Measurements from ENCODE around the gene EEF1B2.
"Not testable (repeated sequence)": the region's sequence is repeated elsewhere in the genome, so short reads cannot be mapped to it uniquely, and the experiment has no call there.

EEF1B2 gene

GRCh38 chr2:206159346-206160124 lies at the start of gene EEF1B2, which contains the start of gene NDUFS1:
EEF1B2 (plus strand) TSS chr2:206159895; CDS start chr2:206159980, 85 bp downstream.
NDUFS1 (minus strand) TSS chr2:206159444; CDS start chr2:206153678, 5,766 bp downstream.
- peak; percentile 65 to 99 (median 96) for DNase-seq

GRCh38 chr2:206112108-206112507 lies 47.6 kb upstream of the EEF1B2 start:
- DNase-seq: no peak

DNA sequence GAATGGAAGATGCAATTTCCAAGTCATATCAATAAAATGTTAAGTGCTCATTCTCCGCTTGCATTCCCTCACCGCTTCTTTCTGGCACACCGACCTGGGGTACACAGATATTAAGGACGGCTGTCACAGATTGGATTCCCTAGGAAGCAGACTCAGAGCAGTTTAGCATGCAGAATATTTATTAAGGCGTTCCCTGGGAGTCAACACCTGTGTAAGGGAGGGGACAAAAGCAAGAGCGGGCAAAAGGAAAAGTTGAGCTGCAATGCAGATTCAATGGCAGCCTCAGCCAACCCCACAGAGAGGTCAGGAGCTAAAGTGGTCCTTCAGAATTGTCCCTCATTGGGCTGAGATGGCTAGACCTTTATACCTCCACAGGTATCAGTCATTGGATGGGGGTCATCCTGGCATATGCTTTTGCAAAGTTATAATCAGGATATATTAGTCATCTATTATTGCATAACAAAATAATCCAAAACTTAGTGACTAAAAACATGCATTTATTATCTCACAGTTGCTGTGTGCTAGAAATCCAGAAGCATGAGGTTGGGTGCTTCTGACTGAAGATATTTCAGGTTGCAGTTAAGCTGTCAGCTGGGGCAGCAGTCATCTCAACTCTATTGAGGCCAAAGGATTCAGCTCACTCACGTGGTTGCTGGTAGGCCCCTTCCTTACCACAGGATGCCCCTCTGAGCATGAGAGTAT lies 46.7 kb upstream of the EEF1B2 start:
- no peak for DNase-seq

- no peak for DNase-seq
These were observed 44.6 kb upstream of the EEF1B2 start for GRCh38 chr2:206115026-206115578.

- DNase-seq: no peak
These were observed 43.4 kb upstream of the EEF1B2 start for GRCh38 chr2:206116278-206116677.

- DNase-seq: not testable (repeated sequence)
These were observed 37.1 kb upstream of the EEF1B2 start for GRCh38 chr2:206122569-206122968.

- DNase-seq: no peak
These were observed 33.8 kb upstream of the EEF1B2 start for GRCh38 chr2:206125901-206126300.

- no peak for DNase-seq
These were observed 32.0 kb upstream of the EEF1B2 start for GRCh38 chr2:206127656-206128055.

GRCh38 chr2:206143451-206143850 lies 16.2 kb upstream of the EEF1B2 start:
- peak in 1 of 51 donors; percentile 18 for DNase-seq

GRCh38 chr2:206144383-206144782 lies 15.3 kb upstream of the EEF1B2 start:
- DNase-seq: no peak

DNA sequence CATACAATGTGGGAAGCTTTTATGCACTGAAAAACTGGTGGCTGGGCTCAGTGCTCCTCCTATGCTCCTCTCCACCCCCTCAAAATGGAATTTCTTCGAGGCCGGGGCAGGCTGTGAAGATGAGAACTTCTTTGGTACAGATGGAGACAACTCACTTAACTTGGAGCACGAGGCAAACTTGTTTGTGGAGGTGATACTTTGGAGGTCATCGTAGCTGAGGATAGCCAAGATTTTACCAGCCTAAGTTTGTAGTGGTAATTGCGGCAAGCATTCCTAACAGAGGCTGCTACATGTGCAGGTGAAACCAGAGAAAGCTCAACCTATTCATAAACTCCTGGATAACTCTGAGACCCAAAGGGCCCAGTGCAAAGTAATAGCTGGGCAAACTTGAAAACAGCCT lies 14.0 kb upstream of the EEF1B2 start:
- no peak for DNase-seq

DNA sequence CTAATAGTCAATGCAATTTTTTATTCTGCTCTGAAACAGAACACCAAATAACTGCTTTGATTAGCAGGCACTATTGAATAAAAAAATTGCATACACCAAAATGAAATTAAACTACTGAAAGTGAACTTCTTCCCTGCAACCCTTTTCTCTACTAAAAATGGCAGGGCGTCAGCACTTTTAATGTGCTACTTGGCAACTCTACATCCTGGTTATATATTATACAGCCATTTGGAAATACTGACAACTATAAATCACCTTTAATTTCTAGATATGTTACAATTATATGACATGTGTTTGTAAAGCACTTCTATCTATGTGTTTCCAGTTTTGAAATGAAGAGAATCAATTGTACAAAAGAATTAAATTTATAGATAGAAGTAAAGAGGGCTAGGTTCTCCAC lies 10.4 kb upstream of the EEF1B2 start:
- DNase-seq: no peak

GRCh38 chr2:206150168-206150567 lies 9.5 kb upstream of the EEF1B2 start:
- no peak for DNase-seq

DNA sequence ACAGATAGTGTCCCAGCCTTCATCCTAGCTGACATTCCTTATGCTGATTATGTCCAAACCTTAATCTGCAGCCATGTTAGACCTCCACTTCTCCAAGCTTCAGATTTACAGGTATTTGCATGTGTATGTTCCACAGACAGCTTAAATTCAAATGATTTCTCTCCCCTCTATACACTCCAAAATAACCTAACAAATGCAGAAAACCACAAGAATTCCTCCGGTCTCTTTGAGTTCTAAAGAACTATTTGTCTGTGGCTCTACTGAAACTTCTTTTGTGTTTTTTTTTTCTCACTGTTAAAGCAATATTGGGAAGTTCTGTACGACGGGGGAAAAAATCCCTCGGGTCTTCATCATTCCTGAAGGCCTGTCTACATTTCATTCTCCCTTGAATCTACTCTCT lies 9.1 kb upstream of the EEF1B2 start:
- DNase-seq: no peak

GRCh38 chr2:206154197-206154596 lies 5.5 kb upstream of the EEF1B2 start:
- no peak for DNase-seq

DNA sequence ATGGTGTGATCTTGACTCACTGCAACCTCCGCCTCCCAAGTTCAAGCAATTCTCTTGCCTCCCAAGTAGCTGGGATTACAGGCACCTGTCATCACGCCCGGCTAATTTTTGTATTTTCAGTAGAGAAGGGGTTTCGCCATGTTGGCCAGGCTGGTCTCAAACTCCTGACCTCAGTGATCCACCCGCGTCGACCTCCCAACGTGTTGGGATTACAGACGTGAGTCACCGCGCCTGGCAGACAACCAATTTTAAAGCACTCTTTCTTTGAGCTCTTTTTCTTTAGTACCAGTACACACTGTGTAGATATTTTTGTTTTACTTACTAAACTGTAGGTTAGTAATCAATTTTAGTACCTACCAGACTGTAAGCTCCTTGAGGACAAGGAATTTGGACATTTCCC lies 2.7 kb upstream of the EEF1B2 start:
- DNase-seq: not testable (repeated sequence)

GRCh38 chr2:206158563-206159345 lies 941 bp upstream of the EEF1B2 start:
- DNase-seq: peak in 3 of 51 donors; percentile 45 to 72 (median 64)

GRCh38 chr2:206160125-206160806 lies 571 bp downstream of the EEF1B2 start:
- DNase-seq: peak in 2 of 51 donors; percentile 32 to 62

GRCh38 chr2:206160807-206161179 lies 1.1 kb downstream of the EEF1B2 start:
- DNase-seq: no peak

- not testable (repeated sequence) for DNase-seq
These were observed 2.7 kb downstream of the EEF1B2 start for GRCh38 chr2:206162401-206162800.

- no peak for DNase-seq
These were observed 3.7 kb downstream of the EEF1B2 start for GRCh38 chr2:206163251-206163880.

All from hypothalamus (tissue), 51 donors.